DMS79 treated with DMSO at 0.1 percent for 48 hours (cell line): Measurements from ENCODE around the gene ESRP2.

Experiments used
- DNase-seq: peaks from one replicate; lab custom pipeline; 2025; lab: John Stamatoyannopoulos, UW

Gene ESRP2

GRCh38 chr16:68263559-68264127 is 27.7 kb upstream of the ESRP2 start:
- no peak for DNase-seq

- DNase-seq = no peak
Measured at GRCh38 chr16:68259007-68259825, 23.3 kb upstream of the ESRP2 start.

- peak; percentile 8 for DNase-seq
Measured at GRCh38 chr16:68257906-68258800, 22.2 kb upstream of the ESRP2 start.

- peak; percentile 37 for DNase-seq
Measured at GRCh38 chr16:68257251-68257905, 21.5 kb upstream of the ESRP2 start.

- DNase-seq = no peak
Measured at GRCh38 chr16:68255712-68256111, 19.8 kb upstream of the ESRP2 start.

GRCh38 chr16:68253721-68254120 is 17.8 kb upstream of the ESRP2 start:
- no peak for DNase-seq

GRCh38 chr16:68252383-68252782 is 16.5 kb upstream of the ESRP2 start:
- DNase-seq = no peak

- no peak for DNase-seq
Measured at GRCh38 chr16:68251832-68252231, 15.9 kb upstream of the ESRP2 start.

- no peak for DNase-seq
Measured at GRCh38 chr16:68250951-68251350, 15.0 kb upstream of the ESRP2 start.

- no peak for DNase-seq
Measured at GRCh38 chr16:68249371-68249770, 13.4 kb upstream of the ESRP2 start.

GRCh38 chr16:68247932-68248331 is 12.0 kb upstream of the ESRP2 start:
- DNase-seq = no peak

GRCh38 chr16:68247400-68247799 is 11.5 kb upstream of the ESRP2 start:
- DNase-seq = no peak

- no peak for DNase-seq
Measured at GRCh38 chr16:68246666-68247065, 10.7 kb upstream of the ESRP2 start.

GRCh38 chr16:68246121-68246520 is 10.2 kb upstream of the ESRP2 start:
- no peak for DNase-seq

GRCh38 chr16:68244903-68245853 is 9.3 kb upstream of the ESRP2 start, which contains the start of gene PLA2G15:
PLA2G15 (plus strand) TSS chr16:68245373; CDS start chr16:68245427, 54 bp downstream.
- DNase-seq = peak; percentile 47

GRCh38 chr16:68244481-68244902 is 8.6 kb upstream of the ESRP2 start:
- no peak for DNase-seq

GRCh38 chr16:68242926-68243858 is 7.3 kb upstream of the ESRP2 start:
- no peak for DNase-seq

GRCh38 chr16:68242085-68242484 is 6.2 kb upstream of the ESRP2 start:
- DNase-seq = no peak

- no peak for DNase-seq
Measured at GRCh38 chr16:68238029-68238345, 2.1 kb upstream of the ESRP2 start.
